LNCaP clone FGC (cell line): ENCODE measurements around the gene FUT7.
"Not testable (repeated sequence)": the region's sequence is repeated elsewhere in the genome, so short reads cannot be mapped to it uniquely, and the experiment has no call there.

Source experiments
- DNase-seq: peaks from one replicate; pipeline ENCODE4 v3.0.0-alpha.2; 2011; ENCODE audit warnings: low read depth
- H3K4me3 ChIP-seq: 2 replicates; pipeline ENCODE4 v1.5.1; 2011; ENCODE audit warnings: mild to moderate bottlenecking, low read depth, low read length, control low read depth
- CTCF ChIP-seq: IDR thresholded peaks from 2 replicates; pipeline ENCODE4 v1.5.1; 2012; ENCODE audit warnings: mild to moderate bottlenecking; ENCODE audit not compliant: control insufficient read depth, insufficient read depth; ENCODE audit errors: extremely low read depth

Gene FUT7

GRCh38 chr9:137065336-137065967, 33.6 kb upstream of the FUT7 start:
- TF ChIP-seq CTCF: no peak
- no peak for DNase-seq
- no peak overlapping the region for H3K4me3 ChIP-seq

- TF ChIP-seq CTCF: no peak
- no peak for DNase-seq
- no peak overlapping the region for H3K4me3 ChIP-seq
Measured at GRCh38 chr9:137064880-137065164, 32.9 kb upstream of the FUT7 start.

- no peak overlapping the region for H3K4me3 ChIP-seq
- TF ChIP-seq CTCF: peak; percentile 98
- DNase-seq: no peak
Measured at GRCh38 chr9:137064027-137064879, 32.4 kb upstream of the FUT7 start.

- no peak for DNase-seq
- TF ChIP-seq CTCF: no peak
Measured at GRCh38 chr9:137063311-137064026, 31.6 kb upstream of the FUT7 start.

GRCh38 chr9:137062798-137063197, 30.9 kb upstream of the FUT7 start:
- not testable (repeated sequence) for DNase-seq, H3K4me3 ChIP-seq

More at GRCh38 chr9:137063311-137064026, 31.6 kb upstream of the FUT7 start:
- H3K4me3 ChIP-seq: no peak overlapping the region

- DNase-seq: no peak
- no peak for TF ChIP-seq CTCF
Measured at GRCh38 chr9:137062384-137062783, 30.5 kb upstream of the FUT7 start.

GRCh38 chr9:137058521-137059234, 26.8 kb upstream of the FUT7 start:
- DNase-seq: no peak
- no peak for TF ChIP-seq CTCF
- H3K4me3 ChIP-seq: no peak overlapping the region

More at GRCh38 chr9:137062384-137062783, 30.5 kb upstream of the FUT7 start:
- no peak overlapping the region for H3K4me3 ChIP-seq
